ENCODE results near the gene PCMTD2.

GRCh38 chr20:64271636-64272035 is 16.1 kb downstream of the PCMTD2 start:
- TF ChIP-seq CTCF (IDR thresholded peaks at IDR 0.05) (no peak), EP300 (IDR thresholded peaks at IDR 0.05) (no peak)
